DMS 273 treated with DMSO at 0.1 percent for 48 hours (cell line): ENCODE results near the gene MAS1L.

Experiments used
- DNase-seq: peaks from one replicate; lab custom pipeline; 2025; lab: John Stamatoyannopoulos, UW

Gene MAS1L

DNA sequence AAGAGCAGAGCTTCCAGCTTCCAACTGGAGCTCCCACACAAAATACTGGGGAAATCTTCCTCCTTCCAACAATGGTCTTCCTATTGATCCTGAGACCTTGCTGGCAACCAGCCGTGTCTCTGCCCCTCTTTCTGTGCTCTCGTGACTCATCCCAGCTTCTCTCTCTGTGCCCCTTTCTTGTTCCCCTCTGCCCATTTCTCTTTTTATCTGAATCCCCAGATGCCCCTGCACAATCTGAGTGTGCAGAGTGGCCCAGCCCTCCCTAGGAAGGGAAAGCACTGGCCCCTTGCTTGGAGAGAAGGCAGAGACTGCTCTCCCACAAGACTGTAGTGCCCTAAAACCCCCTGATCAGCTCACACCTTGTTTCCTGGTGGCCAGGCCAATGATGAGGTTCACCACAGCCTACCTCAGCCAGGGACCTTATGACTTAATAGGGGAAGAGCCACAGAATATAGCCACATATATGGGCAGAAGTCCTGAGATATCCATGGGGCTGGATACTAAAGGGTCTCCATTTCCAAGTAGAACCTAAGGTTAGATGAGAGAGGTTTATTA is 23.1 kb upstream of the MAS1L start:
- DNase-seq, result no peak

GRCh38 chr6:29510202-29510601 is 22.4 kb upstream of the MAS1L start:
- no peak for DNase-seq

DNA sequence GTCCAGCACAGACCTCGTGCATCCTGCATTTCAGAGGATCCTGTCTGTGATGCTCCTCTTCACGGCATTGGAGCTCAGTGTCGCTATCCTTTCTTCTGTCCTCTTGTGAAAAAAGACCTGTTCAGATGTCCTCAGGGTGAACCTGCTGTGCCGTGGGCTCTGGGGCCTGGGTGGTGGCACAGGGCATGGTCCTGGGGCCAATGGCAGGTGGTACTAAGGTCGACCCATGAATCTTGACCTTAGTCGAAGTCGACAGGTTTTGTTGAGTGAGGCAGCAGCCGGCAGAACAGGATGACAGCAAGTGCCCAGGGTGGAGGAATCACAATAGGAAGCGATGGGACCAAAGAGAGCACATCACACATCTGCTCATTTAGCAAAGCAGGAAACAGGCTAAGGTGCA is 22.0 kb upstream of the MAS1L start:
- no peak for DNase-seq

DNA sequence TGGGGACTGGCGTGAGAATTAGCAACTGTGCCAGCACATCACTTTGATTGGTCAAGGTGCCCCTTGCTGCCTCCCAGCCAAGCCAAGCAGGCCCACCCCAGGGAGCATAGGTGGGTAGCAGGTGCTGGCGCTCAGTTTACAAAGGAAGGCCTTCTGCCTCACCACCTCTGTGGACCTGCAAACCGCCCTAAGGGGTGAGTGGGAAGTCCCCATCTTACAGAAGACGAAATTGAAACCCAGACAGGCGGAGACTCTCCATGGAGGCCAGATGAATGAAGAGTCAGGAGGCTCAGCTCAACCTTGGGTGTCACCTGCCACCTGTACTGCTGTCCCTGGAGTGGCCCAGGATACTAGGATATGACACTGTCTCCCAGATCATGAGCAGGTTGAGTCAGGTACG is 21.5 kb upstream of the MAS1L start:
- no peak for DNase-seq

DNA sequence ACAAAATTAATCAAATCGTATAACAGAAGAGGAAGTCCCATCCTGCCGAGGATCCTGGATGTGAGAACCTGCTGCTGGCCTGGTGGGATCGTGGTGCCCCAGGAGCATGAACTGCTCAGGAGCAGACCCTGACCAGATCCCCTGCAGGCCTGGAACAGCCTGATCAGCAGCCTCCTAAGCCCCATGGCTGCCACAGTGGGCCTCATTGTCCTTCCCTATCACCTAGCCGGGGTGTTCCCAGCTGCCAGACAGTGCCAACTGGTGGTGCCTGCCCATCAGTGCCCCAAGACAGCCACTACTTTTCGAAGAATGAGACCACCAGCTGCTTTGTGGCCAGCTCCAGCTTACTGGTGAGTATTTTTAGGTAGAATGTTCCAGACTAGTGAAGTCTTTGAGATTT is 19.6 kb upstream of the MAS1L start:
- no peak for DNase-seq

GRCh38 chr6:29506446-29507067 is 18.8 kb upstream of the MAS1L start:
- no peak for DNase-seq

DNA sequence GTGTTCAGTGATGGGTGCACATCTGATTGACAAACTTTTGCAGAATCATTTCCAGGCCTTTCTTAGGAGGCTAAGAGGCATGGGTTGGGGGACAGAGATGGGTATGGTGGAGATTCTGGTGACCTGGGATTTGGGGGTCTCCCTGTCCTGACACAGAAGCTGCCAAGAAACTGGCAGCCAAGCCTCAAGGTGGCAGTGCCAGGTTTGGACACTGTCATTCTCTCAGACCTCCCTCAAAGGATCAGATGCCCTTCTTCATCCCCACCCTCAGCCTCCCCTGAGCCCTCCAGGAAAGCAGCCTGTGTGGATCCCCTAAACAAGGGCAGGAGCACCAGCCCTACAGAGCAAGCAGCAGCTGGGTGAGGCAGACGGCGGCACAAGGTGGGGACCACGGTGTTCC is 18.1 kb upstream of the MAS1L start:
- no peak for DNase-seq

DNA sequence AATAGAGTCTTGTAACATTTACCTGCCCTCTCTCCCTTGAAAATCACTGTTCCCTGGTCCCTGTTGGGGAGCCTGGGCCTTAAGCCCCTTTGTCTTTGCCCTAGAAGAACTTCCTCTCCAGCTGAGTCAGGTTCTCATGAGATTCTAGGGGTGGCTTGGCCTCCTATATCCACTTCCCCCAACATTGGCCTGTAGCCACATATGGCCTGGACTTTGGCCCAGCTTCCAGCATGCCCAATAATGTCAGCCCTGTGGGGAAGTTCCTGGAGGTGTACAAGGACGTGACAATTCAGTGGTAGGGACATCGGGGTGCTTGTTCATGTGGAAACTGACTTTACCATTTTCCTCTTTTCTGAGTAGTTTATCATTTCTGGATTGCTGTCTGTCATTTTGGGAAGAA is 17.2 kb upstream of the MAS1L start:
- DNase-seq, result no peak

DNA sequence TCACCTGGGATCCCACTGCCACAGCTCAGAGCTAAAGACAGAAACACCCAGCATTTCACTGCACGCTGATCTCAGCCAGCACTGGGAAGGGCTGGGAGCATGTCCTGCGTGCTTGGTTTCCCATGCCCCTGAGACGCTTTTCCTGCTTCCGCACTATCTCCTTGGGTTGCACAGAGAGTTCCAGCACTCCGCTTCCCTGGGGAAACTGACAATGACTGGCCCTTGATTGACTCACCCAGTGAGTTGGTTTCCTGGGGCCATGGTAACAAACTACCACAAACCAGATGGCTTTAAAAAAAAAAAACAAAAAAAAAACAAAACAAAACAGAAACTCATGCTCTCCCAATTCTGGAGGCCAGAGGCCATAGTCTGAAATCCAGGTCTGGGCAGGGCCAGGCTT is 14.8 kb upstream of the MAS1L start:
- no peak for DNase-seq

- no peak for DNase-seq
Observed at GRCh38 chr6:29502181-29502580, 14.4 kb upstream of the MAS1L start.

DNA sequence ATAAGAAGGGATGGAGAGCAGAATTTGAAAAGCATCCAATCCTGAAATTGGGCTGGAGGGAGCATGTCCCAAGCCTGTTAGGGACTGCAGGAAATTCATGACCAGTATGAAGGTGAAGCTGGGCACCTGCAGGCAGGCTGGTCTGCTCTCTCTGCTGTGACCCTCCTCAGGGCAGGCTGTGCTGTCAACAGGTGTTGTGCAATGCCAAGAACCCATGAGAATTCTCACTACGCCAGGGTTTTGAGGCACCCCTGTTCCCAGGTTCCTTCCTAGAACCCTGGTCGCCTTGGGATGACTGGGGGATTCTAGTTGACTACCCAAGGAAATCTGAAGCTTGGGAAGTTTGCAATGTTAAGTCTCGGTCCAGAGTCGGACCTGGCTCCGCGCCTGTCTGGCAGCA is 13.3 kb upstream of the MAS1L start:
- DNase-seq, result no peak

GRCh38 chr6:29500594-29500993 is 12.8 kb upstream of the MAS1L start:
- no peak for DNase-seq

- no peak for DNase-seq
Observed at GRCh38 chr6:29499704-29500103, 11.9 kb upstream of the MAS1L start.

DNA sequence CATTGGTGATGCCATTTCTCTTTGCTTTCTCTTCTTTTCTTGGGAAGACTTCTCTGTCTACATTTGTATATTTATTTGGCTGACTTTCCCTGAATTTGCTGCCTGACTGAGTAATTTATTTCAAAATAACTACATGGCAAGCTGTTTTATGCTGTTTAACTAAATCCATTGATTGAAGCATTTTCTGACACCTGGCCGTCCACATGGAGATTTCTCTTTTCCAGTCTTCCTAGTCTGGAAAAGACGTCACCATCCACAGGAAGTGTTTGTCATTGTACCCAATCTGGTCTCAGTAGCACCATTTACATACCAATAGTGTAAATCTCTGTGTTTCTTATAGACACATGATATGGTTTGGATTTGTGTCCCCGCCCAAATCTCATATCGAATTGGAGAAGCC is 9.2 kb upstream of the MAS1L start:
- DNase-seq, result no peak

GRCh38 chr6:29495571-29495970 is 7.8 kb upstream of the MAS1L start:
- no peak for DNase-seq

DNA sequence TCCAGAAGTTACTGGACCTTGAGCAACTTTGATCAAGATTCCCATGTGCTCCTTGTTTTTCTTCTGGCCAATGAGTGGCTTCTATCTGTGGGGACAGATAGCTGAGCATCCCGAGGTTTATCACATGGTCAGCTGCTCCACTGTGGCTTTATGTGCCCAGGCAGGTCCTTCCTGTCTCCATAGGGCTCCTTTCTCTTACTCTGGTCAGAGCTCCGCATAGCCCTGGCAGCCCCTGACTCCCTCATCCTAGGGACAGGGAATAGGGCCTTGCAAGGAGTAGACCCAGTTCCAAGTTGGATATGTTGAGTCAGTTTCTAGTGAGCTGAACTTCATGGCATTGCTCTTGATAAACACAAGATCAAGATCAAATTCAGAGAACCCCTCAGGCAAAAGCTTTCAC is 6.4 kb upstream of the MAS1L start:
- DNase-seq, result no peak

GRCh38 chr6:29493261-29493660 is 5.5 kb upstream of the MAS1L start:
- DNase-seq, result no peak

DNA sequence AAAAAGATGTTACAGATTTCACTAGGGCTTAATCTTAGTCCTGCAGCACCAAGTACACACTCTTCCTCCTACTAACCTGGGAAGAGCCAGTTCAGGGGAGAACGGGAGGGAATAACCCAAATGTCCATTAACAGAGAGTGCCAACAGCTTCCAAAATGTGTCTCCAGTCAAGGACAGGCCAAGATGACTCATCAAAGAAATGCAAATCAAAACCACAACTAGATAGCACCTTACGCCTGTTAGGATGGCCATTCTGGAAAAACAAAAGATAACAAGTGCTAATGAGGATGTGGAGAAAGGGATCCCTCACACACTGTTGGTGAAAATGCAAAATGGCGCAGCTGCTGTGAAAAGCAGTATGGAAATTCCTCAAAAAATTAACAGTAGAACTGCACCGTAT is 3.8 kb upstream of the MAS1L start:
- DNase-seq, result no peak

- DNase-seq, result no peak
Observed at GRCh38 chr6:29490552-29490951, 2.8 kb upstream of the MAS1L start.

GRCh38 chr6:29490055-29490454 is 2.3 kb upstream of the MAS1L start:
- DNase-seq, result no peak

- DNase-seq, result no peak
Observed at GRCh38 chr6:29489286-29489685, 1.5 kb upstream of the MAS1L start.

DNA sequence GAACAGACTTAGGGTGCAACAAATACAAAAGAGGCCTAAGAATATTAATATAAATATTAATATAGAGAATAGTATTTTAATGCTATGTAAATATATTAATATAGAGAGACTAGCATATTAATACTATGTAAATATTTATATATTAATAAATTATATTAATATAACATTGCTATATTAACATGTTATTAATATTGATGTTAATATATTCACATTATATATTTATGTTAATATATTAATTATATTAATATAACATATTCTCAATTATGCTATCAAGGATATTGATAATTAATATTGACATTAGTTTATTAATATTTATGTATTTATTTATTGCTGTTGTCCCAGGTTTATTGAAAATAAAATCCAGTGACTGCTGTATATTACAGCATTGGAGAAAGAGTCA is 1.1 kb upstream of the MAS1L start:
- no peak for DNase-seq

GRCh38 chr6:29487131-29487530 is 625 bp downstream of the MAS1L start:
- no peak for DNase-seq

DNA sequence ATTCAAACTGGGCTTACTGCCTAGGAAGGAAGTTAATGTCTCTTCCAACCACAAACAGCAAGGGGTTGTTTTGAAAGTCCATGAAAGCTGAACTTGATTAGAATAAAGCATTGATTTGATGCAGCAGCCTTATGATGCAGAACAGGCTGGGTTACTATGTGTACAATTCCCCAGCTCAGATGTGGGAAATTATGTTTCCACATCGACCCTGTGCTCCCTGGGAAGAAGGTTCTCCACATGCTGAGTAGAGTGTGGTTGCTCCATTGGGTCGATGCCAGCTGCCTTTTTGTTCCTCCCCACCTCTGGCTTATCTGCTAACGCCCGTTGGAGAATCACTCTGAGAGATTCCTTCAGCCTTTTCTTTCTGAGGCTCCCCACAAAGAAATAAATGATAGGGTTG is 1.2 kb downstream of the MAS1L start:
- no peak for DNase-seq

- no peak for DNase-seq
Observed at GRCh38 chr6:29483735-29484134, 4.0 kb downstream of the MAS1L start.
